Measurements from ENCODE around the gene TJP1.

The TJP1 gene

GRCh38 chr15:29656636-29657475, 165.4 kb downstream of the TJP1 start:
- no peak for DNase-seq

GRCh38 chr15:29652595-29652994, 169.7 kb downstream of the TJP1 start:
- no peak for DNase-seq

- DNase-seq = no peak
These were observed 170.6 kb downstream of the TJP1 start for GRCh38 chr15:29651476-29652233.

All from DMS79 treated with DMSO at 0.1 percent for 48 hours (cell line).